Parathyroid adenoma (tissue), 2 donors: ENCODE data around the gene RNF44.
A peak's percentile ranks its signal among the peaks of the same experiment; 100 is the strongest.

Experiments
- H2AFZ ChIP-seq: fragments of 300-600 bp; sonication (generic); one replicate; pipeline ENCODE4 v1.7.0; 2017; ENCODE audit warnings: antibody characterized with exemption, mild to moderate bottlenecking
- H3K27ac ChIP-seq: fragments of 300-600 bp; sonication (generic); one replicate; pipeline ENCODE4 v1.7.0; 2017
- H3K27me3 ChIP-seq: fragments of 300-600 bp; sonication (generic); one replicate; pipeline ENCODE4 v1.7.0; 2017; ENCODE audit warnings: low read length; ENCODE audit not compliant: control insufficient read depth, insufficient read depth
- H3K36me3 ChIP-seq: fragments of 300-600 bp; sonication (generic); one replicate; pipeline ENCODE4 v1.7.0; 2017; ENCODE audit warnings: low read length; ENCODE audit not compliant: control insufficient read depth, insufficient read depth
- H3K4me1 ChIP-seq: fragments of 300-600 bp; sonication (generic); one replicate; pipeline ENCODE4 v1.7.0; 2017; ENCODE audit warnings: control low read depth
- H3K4me2 ChIP-seq: fragments of 300-600 bp; sonication (generic); one replicate; pipeline ENCODE4 v1.7.0; 2017; ENCODE audit warnings: low read length
- H3K4me3 ChIP-seq: fragments of 300-600 bp; sonication (generic); one replicate; pipeline ENCODE4 v1.7.0; 2017; ENCODE audit warnings: low read depth, low read length
- H3K79me2 ChIP-seq: fragments of 300-600 bp; sonication (generic); one replicate; pipeline ENCODE4 v1.7.0; 2017; ENCODE audit warnings: control low read depth
- H3K9ac ChIP-seq: fragments of 300-600 bp; sonication (generic); one replicate; pipeline ENCODE4 v1.7.0; 2017; ENCODE audit warnings: mild to moderate bottlenecking
- H3K9me3 ChIP-seq: fragments of 300-600 bp; sonication (generic); one replicate; pipeline ENCODE4 v1.7.0; 2017; ENCODE audit warnings: low read length; ENCODE audit not compliant: control insufficient read depth
- CTCF ChIP-seq: fragments of 300-600 bp; sonication (generic); IDR thresholded peaks from one replicate; pipeline ENCODE4 v1.7.0; 2017; ENCODE audit warnings: antibody characterized with exemption, mild to moderate bottlenecking
- donor health status: primary hyperparathyroidism.

Gene RNF44

GRCh38 chr5:176548967-176549444 is 11.8 kb upstream of the RNF44 start, which contains the start of gene CDHR2:
TSS of gene CDHR2 (plus strand) at chr5:176549342. CDS start at chr5:176565353, 16,011 bp downstream.
- Histone ChIP-seq H3K4me2 (no peak within 1 kb of the TSS), H3K36me3 (no peaks in the 10 kb centered on the region), H3K4me3 (no peak within 1 kb of the TSS), H3K27ac (no peak within 1 kb of the TSS), H3K27me3 (no peaks in the 10 kb centered on the region), H3K79me2 (peaks cover 3% of the 10 kb centered on the region), H2AFZ (no peak within 1 kb of the TSS), H3K9me3 (no peaks in the 10 kb centered on the region), H3K9ac (no peak within 1 kb of the TSS), H3K4me1 (peaks cover 9% of the 10 kb centered on the region)
- TF ChIP-seq CTCF: no peak

DNA sequence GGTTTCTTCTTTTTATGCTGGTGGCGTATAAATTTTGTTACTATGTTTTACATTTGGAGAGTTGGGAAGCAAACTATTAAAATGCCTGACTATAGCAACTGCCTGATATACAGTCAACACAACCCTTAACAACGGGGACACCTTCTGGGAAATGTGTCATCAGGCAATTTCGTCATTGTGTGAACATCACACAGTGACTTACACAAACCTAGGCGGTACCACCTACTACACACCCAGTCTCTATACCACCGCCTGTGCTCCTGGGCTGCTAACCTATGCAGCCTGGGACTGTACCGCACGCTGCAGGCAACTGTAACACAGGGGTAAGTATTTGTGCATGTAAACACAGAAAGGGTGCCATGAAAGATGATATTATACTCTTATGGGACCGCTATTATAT is 10.6 kb upstream of the RNF44 start:
- Histone ChIP-seq H3K79me2 (peaks cover 3% of the 10 kb centered on the region), H3K4me3 (no peak overlapping the region), H3K9me3 (no peaks in the 10 kb centered on the region), H3K9ac (no peak overlapping the region), H3K27me3 (no peaks in the 10 kb centered on the region), H3K4me1 (peaks cover 5% of the 10 kb centered on the region), H3K36me3 (no peaks in the 10 kb centered on the region), H2AFZ (no peak overlapping the region), H3K27ac (peak overlapping the region; percentile 22), H3K4me2 (no peak overlapping the region)
- TF ChIP-seq CTCF: no peak

DNA sequence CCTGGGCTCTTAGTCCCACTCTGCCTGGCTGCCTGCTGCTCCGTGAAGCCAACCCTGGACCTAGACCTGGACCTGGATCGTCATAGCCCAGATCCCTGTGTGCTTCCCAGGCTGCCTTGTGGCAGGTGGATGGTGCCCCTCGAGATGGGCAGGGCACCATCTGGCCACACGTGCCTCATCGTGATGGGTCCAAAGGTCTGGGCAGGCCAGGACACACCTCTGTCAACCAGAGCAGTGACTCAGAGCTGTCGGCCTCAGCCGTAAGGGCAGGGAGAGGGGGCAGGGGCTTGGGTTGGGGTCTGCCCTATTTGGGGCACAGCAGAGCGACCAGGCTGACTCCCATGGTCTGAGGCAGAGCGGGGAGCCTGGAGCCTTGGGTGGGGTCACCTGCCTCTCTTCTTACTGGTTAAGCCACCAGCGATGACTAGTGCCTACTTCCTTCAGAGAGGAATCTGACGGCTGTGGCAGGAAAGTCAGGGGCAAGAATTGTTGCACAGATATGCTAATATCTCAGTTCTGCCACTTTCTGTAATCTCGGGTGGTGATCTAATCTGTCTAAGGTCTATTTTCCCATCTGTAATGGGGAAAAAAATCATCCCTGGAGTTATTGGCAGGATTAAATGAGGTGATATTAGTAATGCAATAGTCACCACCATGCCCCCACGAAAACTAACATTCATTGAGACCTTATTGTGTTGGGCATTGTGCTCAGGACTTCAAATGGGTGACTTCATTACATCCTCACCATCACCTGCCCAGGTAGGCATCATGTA is 8.7 kb upstream of the RNF44 start:
- no peak for TF ChIP-seq CTCF
- no peak overlapping the region for H3K27ac ChIP-seq
- no peaks in the 10 kb centered on the region for H3K36me3 ChIP-seq
- H3K4me1 ChIP-seq: peaks cover 17% of the 10 kb centered on the region
- no peaks in the 10 kb centered on the region for H3K9me3 ChIP-seq
- H2AFZ ChIP-seq: no peak overlapping the region
- no peaks in the 10 kb centered on the region for H3K27me3 ChIP-seq
- H3K9ac ChIP-seq: no peak overlapping the region
- peaks cover 3% of the 10 kb centered on the region for H3K79me2 ChIP-seq
- no peak overlapping the region for H3K4me3 ChIP-seq
- H3K4me2 ChIP-seq: no peak overlapping the region

DNA sequence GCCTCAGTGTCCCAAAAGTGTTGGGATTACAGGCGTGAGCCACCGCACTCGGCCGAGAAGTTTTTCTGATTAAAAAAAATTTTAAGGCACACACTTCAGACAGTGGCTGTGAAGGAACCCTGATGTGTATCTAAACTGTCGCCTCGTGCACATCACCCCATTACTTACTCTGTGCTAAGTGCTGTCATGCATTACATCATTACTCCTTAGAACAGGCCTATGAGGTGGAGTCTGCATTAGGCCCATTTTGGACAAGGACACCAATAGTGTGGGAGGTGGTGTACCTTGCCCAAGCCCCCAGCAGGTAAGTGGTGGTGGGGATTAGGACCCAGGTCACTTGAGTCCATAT is 8.2 kb upstream of the RNF44 start:
- Histone ChIP-seq H3K4me2 (no peak overlapping the region), H3K27ac (no peak overlapping the region), H3K36me3 (no peaks in the 10 kb centered on the region), H3K9ac (no peak overlapping the region), H3K4me1 (peaks cover 17% of the 10 kb centered on the region), H2AFZ (no peak overlapping the region), H3K4me3 (no peak overlapping the region), H3K27me3 (no peaks in the 10 kb centered on the region), H3K79me2 (peaks cover 2% of the 10 kb centered on the region), H3K9me3 (no peaks in the 10 kb centered on the region)
- TF ChIP-seq CTCF: no peak
